HG02852 (cell line): ENCODE data around the gene PDE9A.

Source experiments
- ATAC-seq: cut with Tn5 transposase; IDR thresholded peaks from one replicate; pipeline ENCODE4 v1.9.1; 2021; ENCODE audit warnings: mild to moderate bottlenecking, moderate library complexity; ENCODE audit not compliant: unreplicated experiment

The PDE9A gene

GRCh38 chr21:42734323-42734971 is 81.0 kb downstream of the PDE9A start:
- no peak for ATAC-seq

- no peak for ATAC-seq
These were observed 81.6 kb downstream of the PDE9A start for GRCh38 chr21:42735061-42735460.

- ATAC-seq = no peak
These were observed 82.5 kb downstream of the PDE9A start for GRCh38 chr21:42735944-42736343.

GRCh38 chr21:42736646-42737350 is 83.4 kb downstream of the PDE9A start:
- ATAC-seq = no peak

- no peak for ATAC-seq
These were observed 84.7 kb downstream of the PDE9A start for GRCh38 chr21:42737951-42738590.

GRCh38 chr21:42739061-42739931 is 85.9 kb downstream of the PDE9A start:
- ATAC-seq = no peak

- ATAC-seq = no peak
These were observed 87.0 kb downstream of the PDE9A start for GRCh38 chr21:42740405-42740909.

- ATAC-seq = no peak
These were observed 87.6 kb downstream of the PDE9A start for GRCh38 chr21:42741066-42741465.

GRCh38 chr21:42744520-42745445 is 91.4 kb downstream of the PDE9A start:
- ATAC-seq = no peak

GRCh38 chr21:42745511-42746239 is 92.3 kb downstream of the PDE9A start:
- ATAC-seq = no peak

- no peak for ATAC-seq
These were observed 92.8 kb downstream of the PDE9A start for GRCh38 chr21:42746240-42746592.

GRCh38 chr21:42746593-42747275 is 93.3 kb downstream of the PDE9A start:
- no peak for ATAC-seq

GRCh38 chr21:42747276-42747701 is 93.9 kb downstream of the PDE9A start:
- no peak for ATAC-seq

- ATAC-seq = no peak
These were observed 94.4 kb downstream of the PDE9A start for GRCh38 chr21:42747746-42748351.

GRCh38 chr21:42748620-42749176 is 95.3 kb downstream of the PDE9A start:
- no peak for ATAC-seq

GRCh38 chr21:42750737-42751530 is 97.5 kb downstream of the PDE9A start:
- ATAC-seq = no peak

- ATAC-seq = no peak
These were observed 98.4 kb downstream of the PDE9A start for GRCh38 chr21:42751866-42752265.
